ENCODE data around the gene ECM1. TPM values are rescaled to one million over a fixed set of nuclear protein-coding genes. Genes with fewer than 3 reads are reported as not detected.

Gene ECM1
- total RNA-seq, 2 experiments from 2014 or later, result 0.74 to 0.81 TPM

DNA sequence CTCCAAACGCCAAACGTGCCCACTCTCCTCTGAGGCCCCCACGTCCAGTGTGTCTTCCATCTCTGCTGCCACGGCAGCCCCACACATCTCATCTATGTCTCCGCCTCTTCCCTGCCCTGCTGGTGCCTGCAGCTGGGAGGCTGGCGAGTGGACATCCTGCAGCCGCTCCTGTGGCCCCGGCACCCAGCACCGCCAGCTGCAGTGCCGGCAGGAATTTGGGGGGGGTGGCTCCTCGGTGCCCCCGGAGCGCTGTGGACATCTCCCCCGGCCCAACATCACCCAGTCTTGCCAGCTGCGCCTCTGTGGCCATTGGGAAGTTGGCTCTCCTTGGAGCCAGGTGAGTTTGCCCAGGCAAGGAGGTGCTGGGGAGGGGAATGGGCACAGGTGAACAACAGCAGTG, 49.9 kb downstream of the ECM1 start:
- Mint-ChIP-seq H3K27me3 (no peaks in the 10 kb centered on the region), H3K4me1 (ENCODE audit: low read depth) (peaks cover 15% of the 10 kb centered on the region), H3K9me3 (no peaks in the 10 kb centered on the region), H3K4me3 (no peak overlapping the region), H3K36me3 (ENCODE audit: low read depth) (no peaks in the 10 kb centered on the region), H3K27ac (no peak overlapping the region)
- DNase-seq, result no peak
- TF ChIP-seq, protein P1, sequence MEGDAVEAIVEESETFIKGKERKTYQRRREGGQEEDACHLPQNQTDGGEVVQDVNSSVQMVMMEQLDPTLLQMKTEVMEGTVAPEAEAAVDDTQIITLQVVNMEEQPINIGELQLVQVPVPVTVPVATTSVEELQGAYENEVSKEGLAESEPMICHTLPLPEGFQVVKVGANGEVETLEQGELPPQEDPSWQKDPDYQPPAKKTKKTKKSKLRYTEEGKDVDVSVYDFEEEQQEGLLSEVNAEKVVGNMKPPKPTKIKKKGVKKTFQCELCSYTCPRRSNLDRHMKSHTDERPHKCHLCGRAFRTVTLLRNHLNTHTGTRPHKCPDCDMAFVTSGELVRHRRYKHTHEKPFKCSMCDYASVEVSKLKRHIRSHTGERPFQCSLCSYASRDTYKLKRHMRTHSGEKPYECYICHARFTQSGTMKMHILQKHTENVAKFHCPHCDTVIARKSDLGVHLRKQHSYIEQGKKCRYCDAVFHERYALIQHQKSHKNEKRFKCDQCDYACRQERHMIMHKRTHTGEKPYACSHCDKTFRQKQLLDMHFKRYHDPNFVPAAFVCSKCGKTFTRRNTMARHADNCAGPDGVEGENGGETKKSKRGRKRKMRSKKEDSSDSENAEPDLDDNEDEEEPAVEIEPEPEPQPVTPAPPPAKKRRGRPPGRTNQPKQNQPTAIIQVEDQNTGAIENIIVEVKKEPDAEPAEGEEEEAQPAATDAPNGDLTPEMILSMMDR (IDR thresholded peaks at IDR 0.05), result no peak
- intact Hi-C loops (cut with micrococcal nuclease), result no loop called here
- ATAC-seq, result no peak
- CTCF ChIA-PET, result interaction anchor here (0.8 to 11.2 kb wide), 3 partner anchors 7 to 63 kb away, joined by 3 to 324 read pairs (median 45); partner anchors contain the start of genes ADAMTSL4 and ENSA
- POLR2A ChIA-PET, result interaction anchor here (15.7 to 24.5 kb wide), 2 partner anchors 18 to 58 kb away, joined by 542 to 678 read pairs; partner anchors contain the start of genes ENSA and MCL1

DNA sequence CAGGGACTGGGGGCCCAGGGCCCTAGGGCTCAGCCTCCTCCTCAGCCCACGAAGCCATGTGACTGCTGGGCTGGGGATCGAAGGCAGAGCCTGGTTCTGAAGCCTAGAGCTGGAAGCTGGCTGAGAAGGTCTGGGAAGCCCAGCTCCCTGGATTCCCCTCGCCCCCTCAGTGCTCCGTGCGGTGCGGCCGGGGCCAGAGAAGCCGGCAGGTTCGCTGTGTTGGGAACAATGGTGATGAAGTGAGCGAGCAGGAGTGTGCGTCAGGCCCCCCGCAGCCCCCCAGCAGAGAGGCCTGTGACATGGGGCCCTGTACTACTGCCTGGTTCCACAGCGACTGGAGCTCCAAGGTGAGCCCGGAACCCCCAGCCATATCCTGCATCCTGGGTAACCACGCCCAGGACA, 50.4 kb downstream of the ECM1 start:
- Mint-ChIP-seq H3K4me3 (no peak overlapping the region), H3K27ac (no peak overlapping the region), H3K27me3 (no peaks in the 10 kb centered on the region), H3K36me3 (ENCODE audit: low read depth) (no peaks in the 10 kb centered on the region), H3K9me3 (no peaks in the 10 kb centered on the region), H3K4me1 (ENCODE audit: low read depth) (peaks cover 20% of the 10 kb centered on the region)
- ATAC-seq, result no peak
- POLR2A ChIA-PET, result interaction anchor here (15.7 to 24.5 kb wide), 2 partner anchors 18 to 58 kb away, joined by 542 to 678 read pairs; partner anchors contain the start of genes ENSA and MCL1
- intact Hi-C loops (cut with micrococcal nuclease), result no loop called here
- CTCF ChIA-PET, result interaction anchor here (0.8 to 11.2 kb wide), 8 partner anchors 8 to 448 kb away, joined by 3 to 324 read pairs (median 10); partner anchors contain the start of genes ADAMTSL4, ENSA, MCL1 and MINDY1
- no peak for DNase-seq
- TF ChIP-seq, protein P1 (IDR thresholded peaks at IDR 0.05), result no peak

DNA sequence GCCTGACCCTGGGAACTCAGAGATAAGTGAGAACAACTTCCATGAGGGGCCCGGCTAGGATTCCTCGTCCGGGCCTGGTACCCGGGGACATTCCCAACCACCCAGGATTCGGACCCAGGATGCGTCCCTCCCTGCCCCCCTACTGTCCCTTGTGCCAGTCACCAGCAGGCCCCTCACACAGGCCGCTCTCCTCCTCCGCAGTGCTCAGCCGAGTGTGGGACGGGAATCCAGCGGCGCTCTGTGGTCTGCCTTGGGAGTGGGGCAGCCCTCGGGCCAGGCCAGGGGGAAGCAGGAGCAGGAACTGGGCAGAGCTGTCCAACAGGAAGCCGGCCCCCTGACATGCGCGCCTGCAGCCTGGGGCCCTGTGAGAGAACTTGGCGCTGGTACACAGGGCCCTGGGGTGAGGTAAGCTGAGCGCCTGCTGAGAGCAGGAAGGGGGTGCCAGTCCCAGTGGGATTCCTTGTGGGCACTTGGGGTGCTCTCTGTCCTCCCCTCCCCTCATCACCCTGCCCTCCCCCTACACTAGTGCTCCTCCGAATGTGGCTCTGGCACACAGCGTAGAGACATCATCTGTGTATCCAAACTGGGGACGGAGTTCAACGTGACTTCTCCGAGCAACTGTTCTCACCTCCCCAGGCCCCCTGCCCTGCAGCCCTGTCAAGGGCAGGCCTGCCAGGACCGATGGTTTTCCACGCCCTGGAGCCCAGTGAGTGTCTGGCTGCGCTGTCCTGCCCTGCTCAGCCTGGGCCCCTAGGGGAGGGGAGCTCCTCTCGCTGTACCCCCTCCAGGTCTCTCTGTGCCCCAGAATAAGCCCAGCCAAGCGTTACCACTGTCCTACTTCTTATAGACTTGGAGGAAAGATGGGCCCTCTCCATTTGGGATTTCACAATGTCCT, 51.1 kb downstream of the ECM1 start:
- DNase-seq (no peak), ATAC-seq (no peak)
- Mint-ChIP-seq H3K27ac (no peak overlapping the region), H3K36me3 (ENCODE audit: low read depth) (no peaks in the 10 kb centered on the region), H3K4me1 (ENCODE audit: low read depth) (peaks cover 27% of the 10 kb centered on the region), H3K9me3 (no peaks in the 10 kb centered on the region), H3K27me3 (no peaks in the 10 kb centered on the region), H3K4me3 (no peak overlapping the region)
- TF ChIP-seq, protein P1 (IDR thresholded peaks at IDR 0.05), result no peak
- intact Hi-C loops (cut with micrococcal nuclease), result no loop called here
- ChIA-PET POLR2A (interaction anchor here (0.6 to 24.5 kb wide), 4 partner anchors 7 to 57 kb away, joined by 4 to 678 read pairs (median 274); partner anchors contain the start of genes ADAMTSL4, ENSA and MCL1), CTCF (interaction anchor here (0.6 to 11.2 kb wide), 19 partner anchors 9 to 447 kb away, joined by 3 to 324 read pairs (median 8); partner anchors contain the start of genes ADAMTSL4, CA14, ENSA and FALEC)

DNA sequence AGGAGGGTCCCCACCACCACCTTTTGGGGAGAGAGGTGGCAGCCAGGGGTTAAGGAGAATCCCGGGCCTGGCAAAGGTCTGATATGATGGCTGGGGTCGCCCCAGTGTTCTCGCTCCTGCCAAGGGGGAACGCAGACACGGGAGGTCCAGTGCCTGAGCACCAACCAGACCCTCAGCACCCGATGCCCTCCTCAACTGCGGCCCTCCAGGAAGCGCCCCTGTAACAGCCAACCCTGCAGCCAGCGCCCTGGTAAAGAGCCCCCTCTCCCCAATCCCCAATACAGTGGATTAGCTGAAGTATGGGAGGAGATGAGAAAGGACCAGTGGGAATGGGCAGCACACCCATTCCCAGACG, 51.7 kb downstream of the ECM1 start:
- Mint-ChIP-seq H3K27ac (no peak overlapping the region), H3K27me3 (no peaks in the 10 kb centered on the region), H3K4me1 (ENCODE audit: low read depth) (peaks cover 32% of the 10 kb centered on the region), H3K36me3 (ENCODE audit: low read depth) (no peaks in the 10 kb centered on the region), H3K4me3 (no peak overlapping the region), H3K9me3 (no peaks in the 10 kb centered on the region)
- DNase-seq, result no peak
- POLR2A ChIA-PET, result interaction anchor here (0.6 to 24.5 kb wide), 4 partner anchors 8 to 56 kb away, joined by 4 to 678 read pairs (median 274); partner anchors contain the start of genes ADAMTSL4, ENSA and MCL1
- TF ChIP-seq, protein P1 (IDR thresholded peaks at IDR 0.05), result no peak
- intact Hi-C loops (cut with micrococcal nuclease), result loop anchor here (10.0 kb wide), 1 partner anchor 135 kb away; the partner anchor contains the start of gene GOLPH3L
- CTCF ChIA-PET, result interaction anchor here (0.6 to 11.2 kb wide), 20 partner anchors 9 to 447 kb away, joined by 3 to 324 read pairs (median 8); partner anchors contain the start of genes ADAMTSL4, CA14, ENSA and FALEC
- no peak for ATAC-seq
